Spleen (tissue), 13 donors: ENCODE data around the gene ALG1. TPM values are rescaled to one million over a fixed set of nuclear protein-coding genes. Genes with fewer than 3 reads are reported as not detected.

Experiments
- DNase-seq: peaks from one replicate; pipeline ENCODE4 v3.0.0-alpha.2; 2020
- H3K27ac ChIP-seq, 8 donors: fragments of 200-600 bp; sonication (generic) in 7 of 8; 1 replicate in 4 of 8; 2 replicates in 4 of 8; pipeline versions ENCODE4 v1.5.0 to v1.8.0; 2016 to 2021; ENCODE audit warnings: inconsistent platforms in 4 of 8, mild to moderate bottlenecking in 4 of 8, moderate library complexity in 1 of 8
- H3K27me3 ChIP-seq, 7 donors: fragments of 200-600 bp; sonication (generic) in 6 of 7; replicated peaks in 1 of 7; 1 replicate in 4 of 7; 2 replicates in 3 of 7; pipeline versions ENCODE4 v1.5.0 to v1.8.0; 2016 to 2021; ENCODE audit warnings: inconsistent platforms in 3 of 7, mild to moderate bottlenecking in 1 of 7
- H3K36me3 ChIP-seq, 6 donors: fragments of 200-600 bp; sonication (generic) in 5 of 6; 1 replicate in 4 of 6; 2 replicates in 2 of 6; pipeline versions ENCODE4 v1.5.0 to v1.8.0; 2016 to 2021; ENCODE audit warnings: inconsistent platforms in 2 of 6
- H3K4me1 ChIP-seq, 6 donors: fragments of 200-600 bp; sonication (generic) in 5 of 6; 1 replicate in 3 of 6; 2 replicates in 3 of 6; pipeline versions ENCODE4 v1.5.0 to v1.8.0; 2016 to 2021; ENCODE audit warnings: inconsistent platforms in 3 of 6
- H3K4me3 ChIP-seq, 8 donors: fragments of 200-600 bp; sonication (generic) in 7 of 8; 1 replicate in 4 of 8; 2 replicates in 4 of 8; pipeline versions ENCODE4 v1.5.0 to v1.8.0; 2016 to 2021; ENCODE audit warnings: inconsistent platforms in 4 of 8, mild to moderate bottlenecking in 4 of 8, moderate library complexity in 2 of 8
- H3K9me3 ChIP-seq, 8 donors: fragments of 200-600 bp; sonication (generic) in 7 of 8; 1 replicate in 4 of 8; 2 replicates in 4 of 8; pipeline versions ENCODE4 v1.5.0 to v1.8.0; 2016 to 2021; ENCODE audit warnings: inconsistent platforms in 4 of 8
- CTCF ChIP-seq, 11 experiments: fragments of 200-600 bp in 7 of 11; fragments of 450-650 bp in 4 of 11; sonication (generic) in 4 of 11; IDR thresholded peaks in 8 of 11; conservative IDR thresholded peaks in 3 of 11; 1 replicate in 7 of 11; 2 replicates in 4 of 11; pipeline versions ENCODE4 v1.4.0 to v1.8.0; 2016 to 2021; ENCODE audit warnings: antibody characterized with exemption in 11 of 11, inconsistent platforms in 4 of 11, mild to moderate bottlenecking in 1 of 11
- POLR2A ChIP-seq, 3 donors: fragments of 450-650 bp; IDR thresholded peaks; one replicate each; pipeline ENCODE4 v1.5.1; 2017; ENCODE audit warnings: antibody characterized with exemption in 3 of 3, mild to moderate bottlenecking in 1 of 3
- POLR2AphosphoS5 ChIP-seq, 3 donors: sonication (generic); formaldehyde crosslinking; IDR thresholded peaks; one replicate each; pipeline ENCODE4 v1.5.1; 2017; ENCODE audit warnings: antibody characterized with exemption in 3 of 3
- WGBS, 5 donors: extraction: QIAGEN DNeasy Blood & Tissue Kit in 3 of 5; methylation state at CpG; one replicate each; pipeline versions ENCODE4 v1.1.5 to v1.1.7; 2013 to 2018; 5-methylcytosine and 5-hydroxymethylcytosine counted together
- intact Hi-C: fragments of 100-400 bp; cut with DNase I; formaldehyde crosslinking; loops from one replicate; pipeline ENCODE4 v1.15.0; 2023; ENCODE audit warnings: low total_unique reads
- long read RNA-seq, 2 donors: transcript quantifications; one replicate each; lab custom pipeline, GENCODE V29; 2026
- polyA plus RNA-seq, 3 donors: library from polyadenylated mRNA; stranded (reverse); fragments of 200-250 nt; gene quantifications; one replicate each; pipeline ENCODE4 v1.2.1, GENCODE V29; 2013
- total RNA-seq, 7 donors: library from RNA; depleted of rRNA in 3 of 7; stranded (reverse); fragments of >200 nt in 3 of 7; fragmentation: NEBNext Ultra II Directional in 4 of 7; extraction: Animal tissue kit (Norgen Biotek cat#: 25700) in 4 of 7; gene quantifications; one replicate each; pipeline versions ENCODE4 v1.1.0 to v1.2.1, GENCODE V29; 2016 to 2021
- donor health status: healthy with polysubstance abuse.
- donor health status: DM: no; HTN: no; CAD: no; lungs with moderate emphysema.
- donor health status: DM: no; HTN: no; CAD: no.
- donor health status: Bipolar disorder and iron deficiency.
- donor health status: healthy.
- donor health status: DM: no; HTN: no; CAD: no.
- donor health status: DM: yes; HTN: yes; CAD: no.

The ALG1 gene
- 10 to 100 TPM; 18.4 to 46.2 (median 24.8) TPM for total RNA-seq
- 10 to 100 TPM; 13.0 to 18.6 (median 17.0) TPM for polyA plus RNA-seq
- long read RNA-seq, donor 1, transcript ALG1-201 (13 exons, 2,132 nt): major isoform, 10 of 11 reads
- long read RNA-seq, donor 1, partial matches to known transcripts: 0 of 11 reads
- long read RNA-seq, donor 1, other reads (novel, unspliced or antisense): 0 of 11 reads
- long read RNA-seq, donor 2, partial matches to known transcripts: 0 of 1 reads
- long read RNA-seq, donor 2, other reads (novel, unspliced or antisense): 0 of 1 reads

- H3K27me3 ChIP-seq: no peaks in the 10 kb centered on the region
- H3K36me3 ChIP-seq: peaks cover 0 to 38% (median 22%) of the 10 kb centered on the region in 6 donors
- no peaks in the 10 kb centered on the region for H3K9me3 ChIP-seq
- H3K4me3 ChIP-seq: peak within 1 kb of the TSS; percentile 75 to 89 (median 85)
- H3K27ac ChIP-seq: peak within 1 kb of the TSS; percentile 76 to 92 (median 85)
- DNase-seq: peak; percentile 98
- intact Hi-C loops: no loop called here
- TF ChIP-seq POLR2A (IDR thresholded peaks at IDR 0.05) (peak in 1 of 3 donors; percentile 84), POLR2AphosphoS5 (IDR thresholded peaks at IDR 0.05) (peak; percentile 98 to 99 (median 99)), CTCF (IDR thresholded peaks at IDR 0.05 in 8 of 11, conservative IDR thresholded peaks at IDR 0.05 in 3 of 11) (no peak)
- H3K4me1 ChIP-seq: peaks cover 11 to 38% (median 19%) of the 10 kb centered on the region in 6 donors
- 0 to 1% (median 0%) methylated on average over 32 to 53 of the region's 53 CpGs for WGBS, 5 donors
Observed at GRCh38 chr16:5071681-5072333, at the start of gene ALG1. ALG1 (plus strand) TSS chr16:5071843; CDS start chr16:5071850, 7 bp downstream.

- Histone ChIP-seq H3K4me1 (no peaks in the 10 kb centered on the region), H3K9me3 (no peaks in the 10 kb centered on the region), H3K27me3 (no peaks in the 10 kb centered on the region), H3K27ac (no peak overlapping the region), H3K36me3 (peaks cover 0 to 30% (median 14%) of the 10 kb centered on the region in 6 donors), H3K4me3 (no peak overlapping the region)
- TF ChIP-seq POLR2AphosphoS5 (IDR thresholded peaks at IDR 0.05) (no peak), POLR2A (IDR thresholded peaks at IDR 0.05) (no peak), CTCF (IDR thresholded peaks at IDR 0.05 in 8 of 11, conservative IDR thresholded peaks at IDR 0.05 in 3 of 11) (no peak)
- intact Hi-C loops: no loop called here
- DNase-seq: no peak
- 80 to 92% (median 82%) methylated on average over 6 of the region's 6 CpGs for WGBS, 5 donors
Observed at GRCh38 chr16:5022521-5022920, 49.1 kb upstream of the ALG1 start.

- H3K9me3 ChIP-seq: no peaks in the 10 kb centered on the region
- 60 to 83% (median 71%) methylated on average over 4 of the region's 4 CpGs for WGBS, 5 donors
- DNase-seq: no peak
- intact Hi-C loops: no loop called here
- H3K27ac ChIP-seq: no peak overlapping the region
- no peak for TF ChIP-seq POLR2AphosphoS5 (IDR thresholded peaks at IDR 0.05)
- no peak for TF ChIP-seq POLR2A (IDR thresholded peaks at IDR 0.05)
- TF ChIP-seq CTCF (IDR thresholded peaks at IDR 0.05 in 8 of 11, conservative IDR thresholded peaks at IDR 0.05 in 3 of 11): no peak
- no peaks in the 10 kb centered on the region for H3K4me1 ChIP-seq
- H3K27me3 ChIP-seq: no peaks in the 10 kb centered on the region
- no peak overlapping the region for H3K4me3 ChIP-seq
- peaks cover 0 to 52% (median 26%) of the 10 kb centered on the region in 6 donors for H3K36me3 ChIP-seq
Observed at GRCh38 chr16:5024632-5025031, 47.0 kb upstream of the ALG1 start.

GRCh38 chr16:5025171-5025632, 46.4 kb upstream of the ALG1 start:
- DNase-seq: no peak
- Histone ChIP-seq H3K4me1 (no peaks in the 10 kb centered on the region), H3K4me3 (no peak overlapping the region), H3K9me3 (no peaks in the 10 kb centered on the region), H3K27ac (no peak overlapping the region), H3K27me3 (no peaks in the 10 kb centered on the region), H3K36me3 (peaks cover 0 to 57% (median 27%) of the 10 kb centered on the region in 6 donors)
- WGBS, 5 donors: 61 to 73% (median 67%) methylated on average over 10 to 17 of the region's 17 CpGs
- TF ChIP-seq POLR2AphosphoS5 (IDR thresholded peaks at IDR 0.05) (peak in 1 of 3 donors; percentile 38), CTCF (IDR thresholded peaks at IDR 0.05 in 8 of 11, conservative IDR thresholded peaks at IDR 0.05 in 3 of 11) (peak in 2 of 11 experiments; percentile 8 to 38), POLR2A (IDR thresholded peaks at IDR 0.05) (no peak)
- intact Hi-C loops: no loop called here
